Thoracic aorta (tissue), 2 donors: Measurements from ENCODE around the gene CNTD1. TPM values are rescaled to one million over a fixed set of nuclear protein-coding genes. Genes with fewer than 3 reads are reported as not detected.

Experiments
- ATAC-seq: fragments of 150-250 bp; one replicate; pipeline ENCODE4 v1.8.0; 2017; ENCODE audit warnings: low read depth; ENCODE audit not compliant: insufficient number of reproducible peaks, low FRiP score
- DNase-seq: peaks from one replicate; pipeline ENCODE4 v3.0.0-alpha.2; 2020; ENCODE audit warnings: low spot score
- H3K27ac ChIP-seq, 2 donors: fragments of 200-600 bp; sonication (generic); 1 replicate in 1 of 2; 2 replicates in 1 of 2; pipeline ENCODE4 v1.5.1; 2016; ENCODE audit warnings: mild to moderate bottlenecking in 2 of 2, moderate library complexity in 2 of 2
- H3K27me3 ChIP-seq: fragments of 200-600 bp; sonication (generic); replicated peaks from 2 replicates; pipeline ENCODE4 v1.6.0; 2016; ENCODE audit warnings: mild to moderate bottlenecking; ENCODE audit not compliant: insufficient read depth
- H3K36me3 ChIP-seq: fragments of 200-600 bp; sonication (generic); one replicate; pipeline ENCODE4 v1.5.1; 2016
- H3K4me1 ChIP-seq, 2 donors: fragments of 200-600 bp; sonication (generic); 1 replicate in 1 of 2; 2 replicates in 1 of 2; pipeline versions ENCODE4 v1.5.1 to v1.6.0; 2016; ENCODE audit warnings: low read depth in 2 of 2, mild to moderate bottlenecking in 1 of 2; ENCODE audit not compliant: control insufficient read depth in 1 of 2
- H3K4me3 ChIP-seq: fragments of 200-600 bp; sonication (generic); 2 replicates; pipeline ENCODE4 v1.5.1; 2016; ENCODE audit warnings: mild to moderate bottlenecking
- H3K9me3 ChIP-seq: fragments of 200-600 bp; sonication (generic); 2 replicates; pipeline ENCODE4 v1.5.1; 2016
- total RNA-seq, 2 donors: library from RNA; depleted of rRNA; stranded (reverse); fragments of >200 nt; gene quantifications; one replicate each; pipeline versions ENCODE4 v1.1.0 to v1.2.3, GENCODE V29; 2016
- TF ChIP-seq, protein P1 (sequence below): fragments of 200-600 bp; sonication (generic); IDR thresholded peaks from one replicate; pipeline ENCODE4 v1.5.1; 2019; ENCODE audit warnings: antibody characterized with exemption

CNTD1 gene
- total RNA-seq, 2 donors from 2014 or later, result not detected

DNA sequence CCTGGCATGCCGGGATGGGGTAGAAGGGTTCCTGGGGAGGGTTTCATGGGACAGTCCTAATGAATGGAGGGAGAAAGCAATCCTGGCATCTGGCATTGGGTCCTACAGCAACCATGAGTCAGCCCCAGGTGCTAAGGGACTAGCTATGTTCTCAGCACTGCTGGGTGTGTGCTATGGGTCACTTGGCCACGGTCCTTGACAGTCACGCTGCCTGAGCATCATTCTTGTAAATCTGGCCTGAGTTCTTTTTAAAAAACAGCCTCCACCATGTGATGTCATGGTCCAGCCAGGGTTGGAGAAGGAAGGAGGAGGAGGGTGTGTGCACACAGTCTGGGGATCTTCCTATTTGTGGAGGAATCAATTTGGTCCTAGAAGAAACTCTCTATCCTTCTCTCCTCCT, 43.9 kb upstream of the CNTD1 start:
- Histone ChIP-seq H3K27me3 (no peaks in the 10 kb centered on the region), H3K4me1 (peaks cover 0 to 2% of the 10 kb centered on the region in 2 donors), H3K36me3 (no peaks in the 10 kb centered on the region), H3K9me3 (no peaks in the 10 kb centered on the region), H3K4me3 (no peak overlapping the region), H3K27ac (no peak overlapping the region)
- TF ChIP-seq, protein P1, sequence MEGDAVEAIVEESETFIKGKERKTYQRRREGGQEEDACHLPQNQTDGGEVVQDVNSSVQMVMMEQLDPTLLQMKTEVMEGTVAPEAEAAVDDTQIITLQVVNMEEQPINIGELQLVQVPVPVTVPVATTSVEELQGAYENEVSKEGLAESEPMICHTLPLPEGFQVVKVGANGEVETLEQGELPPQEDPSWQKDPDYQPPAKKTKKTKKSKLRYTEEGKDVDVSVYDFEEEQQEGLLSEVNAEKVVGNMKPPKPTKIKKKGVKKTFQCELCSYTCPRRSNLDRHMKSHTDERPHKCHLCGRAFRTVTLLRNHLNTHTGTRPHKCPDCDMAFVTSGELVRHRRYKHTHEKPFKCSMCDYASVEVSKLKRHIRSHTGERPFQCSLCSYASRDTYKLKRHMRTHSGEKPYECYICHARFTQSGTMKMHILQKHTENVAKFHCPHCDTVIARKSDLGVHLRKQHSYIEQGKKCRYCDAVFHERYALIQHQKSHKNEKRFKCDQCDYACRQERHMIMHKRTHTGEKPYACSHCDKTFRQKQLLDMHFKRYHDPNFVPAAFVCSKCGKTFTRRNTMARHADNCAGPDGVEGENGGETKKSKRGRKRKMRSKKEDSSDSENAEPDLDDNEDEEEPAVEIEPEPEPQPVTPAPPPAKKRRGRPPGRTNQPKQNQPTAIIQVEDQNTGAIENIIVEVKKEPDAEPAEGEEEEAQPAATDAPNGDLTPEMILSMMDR, result no peak
- ATAC-seq (no peak), DNase-seq (no peak)

DNA sequence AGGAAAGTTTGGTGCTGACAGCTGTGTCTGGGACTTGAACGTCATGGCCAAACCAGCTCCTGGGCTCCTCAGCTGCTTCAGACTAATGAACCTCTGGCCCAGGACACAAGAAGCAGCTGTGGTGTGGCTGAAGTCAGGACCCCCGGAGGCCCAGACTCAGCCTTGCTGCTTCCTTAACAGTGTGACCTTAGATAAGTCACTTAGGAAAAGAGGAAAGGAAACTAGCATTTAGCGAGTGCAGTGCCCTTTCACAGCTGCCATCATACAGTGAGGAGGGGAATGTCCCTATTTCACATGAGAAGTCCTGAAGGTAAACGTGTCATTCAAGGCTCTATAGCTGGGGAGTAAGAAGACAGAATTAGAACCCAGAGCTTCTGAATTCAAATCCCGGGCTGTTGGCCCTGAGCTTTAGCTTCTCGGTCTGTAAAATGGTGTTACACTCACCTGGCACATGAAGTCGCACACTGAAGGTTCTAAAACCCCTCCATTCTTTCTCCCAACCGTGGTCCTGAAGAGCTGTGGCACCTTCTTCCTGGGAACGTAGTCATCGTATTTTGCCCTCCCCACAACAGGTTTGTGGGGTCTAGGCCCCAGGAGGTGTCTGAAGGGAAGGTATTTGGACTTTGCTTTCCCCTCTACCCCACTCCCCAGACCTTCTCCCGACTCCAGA, 38.5 kb upstream of the CNTD1 start:
- DNase-seq, result no peak
- H3K4me3 ChIP-seq, result peak overlapping the region; percentile 72

DNA sequence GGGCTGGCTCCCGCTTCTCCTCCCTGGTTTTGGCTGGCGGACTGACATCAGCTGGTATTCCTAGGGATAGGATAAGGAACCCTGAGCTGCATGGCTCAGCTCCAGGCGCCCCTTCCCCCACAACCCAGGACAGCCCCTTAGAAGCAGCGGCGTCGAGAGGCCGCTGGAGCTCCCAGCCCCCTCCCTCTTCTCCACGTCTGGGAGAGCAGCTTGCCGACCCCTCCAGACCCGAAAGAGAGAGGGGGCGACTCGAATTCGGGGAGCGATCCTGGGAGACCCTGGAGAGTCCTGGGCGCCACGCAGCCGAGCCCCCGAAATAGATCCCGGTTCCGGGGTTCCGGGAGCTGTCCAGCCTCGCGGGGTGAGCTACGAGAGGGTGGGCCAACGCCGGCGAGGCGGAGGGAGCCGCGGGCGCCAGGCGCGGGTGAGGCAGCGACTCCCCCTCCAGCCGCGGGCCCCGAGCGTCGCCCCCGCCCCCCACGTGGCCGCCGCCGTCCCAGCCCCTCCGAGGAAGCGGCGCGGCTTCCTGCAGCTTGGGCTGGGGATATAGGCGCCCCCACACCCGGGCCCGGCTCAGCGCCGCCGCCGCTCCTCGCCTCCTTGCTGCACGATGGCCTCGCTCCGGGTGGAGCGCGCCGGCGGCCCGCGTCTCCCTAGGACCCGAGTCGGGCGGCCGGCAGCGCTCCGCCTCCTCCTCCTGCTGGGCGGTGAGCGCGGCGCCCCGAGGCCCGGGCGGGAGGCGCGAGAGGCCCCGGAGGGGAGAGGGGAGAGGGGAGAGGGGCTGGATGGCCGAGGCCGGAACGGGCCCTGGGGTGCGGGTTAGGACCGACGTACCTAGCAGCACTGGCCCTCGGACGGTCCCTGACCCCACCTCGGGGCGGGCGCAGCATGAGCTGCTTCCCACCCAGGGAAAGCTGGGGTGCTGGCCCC, 37.7 kb upstream of the CNTD1 start, which contains the start of gene RAMP2:
Gene RAMP2 (plus strand): TSS at position 576 of the 930 bp plus-strand sequence. CDS start 35 bp downstream, at position 611.
- H3K27me3 ChIP-seq, result peaks cover 9% of the 10 kb centered on the region
- no peaks in the 10 kb centered on the region for H3K36me3 ChIP-seq
- peaks cover 3 to 14% of the 10 kb centered on the region in 2 donors for H3K4me1 ChIP-seq
- ATAC-seq (no peak), DNase-seq (no peak)
- no peaks in the 10 kb centered on the region for H3K9me3 ChIP-seq
- H3K4me3 ChIP-seq, result peak within 1 kb of the TSS; percentile 72
- TF ChIP-seq, protein P1, result no peak
- H3K27ac ChIP-seq, result no peak within 1 kb of the TSS

More for the DNA sequence above, 38.5 kb upstream of the CNTD1 start:
- no peak for ATAC-seq
- H3K36me3 ChIP-seq, result no peaks in the 10 kb centered on the region
- no peaks in the 10 kb centered on the region for H3K9me3 ChIP-seq
- no peak overlapping the region for H3K27ac ChIP-seq
- TF ChIP-seq, protein P1, result no peak
- H3K27me3 ChIP-seq, result peaks cover 9% of the 10 kb centered on the region
- H3K4me1 ChIP-seq, result peaks cover 3 to 14% of the 10 kb centered on the region in 2 donors

DNA sequence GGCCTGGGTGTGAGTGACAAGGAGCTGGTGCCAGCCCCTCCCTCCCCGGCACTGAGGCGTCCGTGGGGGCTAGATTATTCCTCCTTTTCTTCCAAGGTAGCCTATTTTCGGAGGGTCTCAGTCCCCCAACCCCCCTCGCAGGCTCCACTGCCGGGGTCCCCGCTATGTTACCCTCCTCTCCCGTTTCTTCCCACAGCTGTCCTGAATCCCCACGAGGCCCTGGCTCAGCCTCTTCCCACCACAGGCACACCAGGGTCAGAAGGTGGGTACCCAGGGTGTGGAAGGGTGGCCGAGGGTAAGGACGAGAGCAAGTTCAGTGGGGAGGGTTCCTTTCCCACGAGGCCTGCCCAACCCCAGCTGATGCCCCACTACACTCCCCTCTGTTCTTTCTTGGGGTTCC, 37.0 kb upstream of the CNTD1 start:
- Histone ChIP-seq H3K4me1 (peaks cover 3 to 14% of the 10 kb centered on the region in 2 donors), H3K27ac (no peak overlapping the region), H3K36me3 (no peaks in the 10 kb centered on the region), H3K27me3 (peaks cover 9% of the 10 kb centered on the region), H3K9me3 (no peaks in the 10 kb centered on the region), H3K4me3 (peak overlapping the region; percentile 72)
- ATAC-seq (no peak), DNase-seq (no peak)
- TF ChIP-seq, protein P1, result no peak

DNA sequence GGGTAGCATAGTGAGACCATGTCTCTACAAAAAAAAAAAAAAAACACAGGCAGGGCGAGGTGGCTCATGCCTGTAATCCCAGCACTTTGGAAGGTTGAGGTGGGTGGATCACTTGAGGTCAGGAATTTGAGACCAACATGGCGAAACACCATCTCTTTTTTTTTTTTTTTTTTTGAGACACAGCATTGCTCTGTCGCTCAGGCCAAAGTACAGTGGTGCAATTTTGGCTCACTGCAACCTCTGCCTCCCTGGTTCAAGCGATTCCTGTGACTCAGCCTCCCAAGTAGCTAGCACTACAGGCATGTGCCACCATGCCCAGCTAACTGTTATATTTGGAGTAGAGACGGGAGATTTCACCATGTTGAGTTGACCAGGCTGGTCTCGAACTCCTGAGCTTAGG, 32.5 kb upstream of the CNTD1 start:
- Histone ChIP-seq H3K4me3 (no peak overlapping the region), H3K36me3 (no peaks in the 10 kb centered on the region), H3K4me1 (peaks cover 0 to 4% of the 10 kb centered on the region in 2 donors), H3K9me3 (no peaks in the 10 kb centered on the region), H3K27me3 (peaks cover 9% of the 10 kb centered on the region), H3K27ac (no peak overlapping the region)
- TF ChIP-seq, protein P1, result no peak
- ATAC-seq, result no peak
- DNase-seq, result no peak
